ENCODE data around the gene LRRTM3.
A peak's percentile ranks its signal among the peaks of the same experiment; 100 is the strongest.

Gene LRRTM3

DNA sequence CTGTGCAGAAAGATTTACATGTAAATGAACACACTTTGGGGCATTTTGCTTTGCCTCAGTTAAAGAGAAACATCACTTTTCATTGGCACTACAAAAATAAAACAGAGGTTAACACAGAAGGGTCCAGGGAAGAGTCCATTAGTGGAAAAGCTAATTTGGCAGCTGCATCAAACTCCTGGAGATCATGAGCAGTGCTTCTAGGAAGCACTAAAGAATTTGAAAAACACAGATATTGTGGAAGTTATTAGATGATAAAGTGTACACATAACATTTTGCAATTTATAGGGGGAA is 161.2 kb downstream of the LRRTM3 start:
- DNase-seq: no peak
- CTCF ChIA-PET: no interaction called here
- Mint-ChIP-seq H3K27me3 (no peaks in the 10 kb centered on the region), H3K27ac (peak overlapping the region; percentile 49), H3K36me3 (no peaks in the 10 kb centered on the region), H3K9me3 (no peaks in the 10 kb centered on the region), H3K4me1 (no peaks in the 10 kb centered on the region), H3K4me3 (no peak overlapping the region)

DNA sequence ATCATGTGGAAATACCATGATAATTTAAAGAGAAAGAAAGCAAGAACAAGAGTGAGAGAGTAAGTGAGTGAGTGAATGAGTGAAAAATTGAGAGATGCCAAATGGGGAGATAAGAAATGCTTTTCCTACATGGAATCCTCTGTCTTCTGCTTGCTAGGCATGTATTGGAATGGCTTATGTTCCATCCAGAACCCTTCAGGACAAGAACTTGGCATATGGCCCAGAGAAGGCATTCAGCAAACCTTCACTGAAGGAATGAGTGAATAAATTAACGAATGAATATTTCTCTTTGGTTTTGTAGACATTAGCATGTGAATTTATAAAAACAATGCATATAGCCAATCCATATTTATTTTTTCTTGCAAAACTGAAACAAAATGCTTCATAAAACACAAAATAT is 162.2 kb downstream of the LRRTM3 start:
- no peaks in the 10 kb centered on the region for H3K36me3 Mint-ChIP-seq
- CTCF ChIA-PET: no interaction called here
- no peak for DNase-seq
- no peak overlapping the region for H3K4me3 Mint-ChIP-seq
- H3K4me1 Mint-ChIP-seq: no peaks in the 10 kb centered on the region
- H3K27me3 Mint-ChIP-seq: no peaks in the 10 kb centered on the region
- no peak overlapping the region for H3K27ac Mint-ChIP-seq
- H3K9me3 Mint-ChIP-seq: no peaks in the 10 kb centered on the region

DNA sequence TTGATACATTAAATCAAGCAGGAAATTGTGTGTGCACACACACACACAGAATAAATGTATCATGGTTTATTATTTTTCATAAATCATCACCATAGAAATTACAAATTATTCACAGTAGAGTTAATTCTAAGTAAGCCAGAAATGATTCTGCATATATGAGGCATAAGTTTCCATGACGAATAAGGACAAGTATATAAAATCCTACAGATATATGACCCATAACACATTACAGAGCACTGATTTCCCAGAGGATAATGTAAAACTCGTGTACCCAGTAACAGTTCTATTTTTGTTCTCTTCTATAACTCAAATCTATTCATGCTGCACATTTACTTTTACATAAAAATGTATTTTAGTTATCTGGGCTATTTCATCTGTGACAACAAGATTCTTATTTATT is 169.7 kb downstream of the LRRTM3 start:
- Mint-ChIP-seq H3K27me3 (no peaks in the 10 kb centered on the region), H3K4me1 (no peaks in the 10 kb centered on the region), H3K9me3 (no peaks in the 10 kb centered on the region), H3K4me3 (no peak overlapping the region), H3K27ac (no peak overlapping the region), H3K36me3 (no peaks in the 10 kb centered on the region)
- DNase-seq: no peak
- CTCF ChIA-PET: no interaction called here

DNA sequence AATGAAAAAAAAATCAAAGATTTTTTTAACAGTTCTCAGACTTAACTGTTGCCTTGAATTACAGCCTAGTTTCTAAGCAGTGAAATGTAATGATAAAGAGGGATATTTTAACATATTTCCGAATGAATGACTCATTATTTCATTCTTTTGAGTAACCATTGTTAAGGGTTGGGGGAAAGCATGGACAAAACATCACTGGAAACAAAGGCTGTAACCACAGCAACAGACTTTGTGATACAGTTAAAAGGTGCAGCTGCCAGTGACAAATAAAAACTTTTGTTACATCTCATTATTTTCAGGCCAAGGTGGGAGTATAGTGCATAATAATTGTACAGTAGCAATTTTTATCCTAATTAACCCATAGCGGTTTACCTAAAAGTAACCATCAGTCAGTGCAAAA is 172.6 kb downstream of the LRRTM3 start:
- Mint-ChIP-seq H3K27me3 (no peaks in the 10 kb centered on the region), H3K36me3 (no peaks in the 10 kb centered on the region), H3K9me3 (no peaks in the 10 kb centered on the region), H3K27ac (no peak overlapping the region), H3K4me1 (no peaks in the 10 kb centered on the region), H3K4me3 (no peak overlapping the region)
- CTCF ChIA-PET: no interaction called here
- DNase-seq: no peak

DNA sequence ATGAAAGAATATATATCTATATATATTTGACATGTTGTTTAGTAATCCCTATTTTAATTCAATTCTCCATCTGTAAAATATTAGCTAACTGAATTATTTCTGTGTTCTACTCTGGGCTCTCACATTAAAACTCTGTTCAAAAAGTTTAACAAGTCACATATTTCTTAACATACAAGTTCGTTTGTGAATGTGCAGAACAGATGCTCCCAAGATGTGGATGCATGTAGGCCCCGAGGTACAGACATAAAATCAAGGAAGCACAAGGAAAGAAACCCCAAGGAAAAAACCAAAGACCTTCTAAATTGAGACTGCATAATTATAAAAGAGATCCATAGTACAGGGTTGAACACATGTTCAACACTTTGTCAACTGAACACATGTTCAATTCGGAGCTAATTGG is 175.1 kb downstream of the LRRTM3 start:
- CTCF ChIA-PET: no interaction called here
- Mint-ChIP-seq H3K27ac (no peak overlapping the region), H3K27me3 (no peaks in the 10 kb centered on the region), H3K9me3 (no peaks in the 10 kb centered on the region), H3K36me3 (no peaks in the 10 kb centered on the region), H3K4me3 (no peak overlapping the region), H3K4me1 (no peaks in the 10 kb centered on the region)
- DNase-seq: no peak

DNA sequence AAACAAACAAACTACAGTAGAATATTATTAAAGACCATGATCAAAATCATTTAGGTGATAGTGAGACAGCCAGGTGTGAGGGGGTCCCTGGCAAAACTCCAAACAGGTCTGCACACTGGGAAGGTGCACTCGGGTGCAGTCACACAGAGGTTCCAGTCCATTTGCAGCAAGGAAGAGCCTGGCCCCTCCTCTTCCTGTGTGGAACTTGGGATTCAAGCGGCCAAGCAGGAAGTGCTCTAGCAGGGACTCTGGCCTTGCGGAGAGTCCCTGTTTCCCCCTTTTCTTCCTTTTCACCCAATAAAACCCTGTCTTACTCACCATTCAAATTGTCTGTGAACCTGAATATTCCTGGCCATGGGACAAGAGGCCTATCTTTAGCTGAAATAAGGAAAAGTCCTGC is 181.8 kb downstream of the LRRTM3 start:
- Mint-ChIP-seq H3K27ac (no peak overlapping the region), H3K9me3 (no peaks in the 10 kb centered on the region), H3K36me3 (no peaks in the 10 kb centered on the region), H3K27me3 (no peaks in the 10 kb centered on the region), H3K4me3 (no peak overlapping the region), H3K4me1 (no peaks in the 10 kb centered on the region)
- CTCF ChIA-PET: no interaction called here
- no peak for DNase-seq

DNA sequence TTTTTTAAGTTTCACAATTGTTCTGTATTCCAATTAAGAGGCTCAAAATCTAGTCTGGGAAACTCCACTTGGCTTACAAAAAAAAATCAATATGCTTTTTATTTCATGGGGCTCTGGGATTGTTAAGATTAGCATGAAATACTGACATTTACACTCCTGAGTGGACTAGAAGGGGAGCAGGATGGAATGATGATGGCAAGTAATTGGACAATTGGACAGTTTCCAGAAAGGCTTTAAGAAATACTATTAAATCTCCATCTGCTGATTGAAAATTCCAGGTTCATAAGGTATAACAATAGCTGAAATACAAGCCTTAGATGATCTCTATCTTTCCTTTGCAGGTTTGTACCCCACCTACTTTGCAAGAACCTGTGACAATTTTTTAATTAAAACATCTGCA is 184.4 kb downstream of the LRRTM3 start:
- no peak overlapping the region for H3K27ac Mint-ChIP-seq

DNA sequence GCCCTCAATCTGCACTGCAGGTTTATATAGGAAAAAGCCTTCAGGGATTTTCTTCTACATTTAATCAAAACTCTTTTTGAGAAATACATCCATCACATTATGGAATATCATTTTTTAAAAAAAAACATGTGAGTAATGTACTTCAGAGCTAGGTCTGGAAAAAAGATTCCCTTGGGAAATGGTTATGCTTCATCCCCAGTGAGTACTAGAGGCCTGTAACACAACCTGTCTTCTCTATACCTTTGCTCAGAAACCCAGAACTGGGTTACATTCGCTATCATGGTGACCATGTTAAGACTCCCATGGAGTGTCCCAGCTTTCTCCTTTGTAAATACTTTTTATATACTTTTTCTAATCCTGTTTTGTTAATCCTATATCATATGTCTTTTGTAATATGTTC is 186.9 kb downstream of the LRRTM3 start:
- Mint-ChIP-seq H3K4me3 (no peak overlapping the region), H3K27ac (no peak overlapping the region), H3K36me3 (no peaks in the 10 kb centered on the region), H3K4me1 (no peaks in the 10 kb centered on the region), H3K27me3 (no peaks in the 10 kb centered on the region), H3K9me3 (no peaks in the 10 kb centered on the region)
- CTCF ChIA-PET: no interaction called here
- DNase-seq: no peak

More for the DNA sequence above, 184.4 kb downstream of the LRRTM3 start:
- Mint-ChIP-seq H3K9me3 (no peaks in the 10 kb centered on the region), H3K27me3 (no peaks in the 10 kb centered on the region), H3K36me3 (no peaks in the 10 kb centered on the region), H3K4me1 (no peaks in the 10 kb centered on the region), H3K4me3 (no peak overlapping the region)
- CTCF ChIA-PET: no interaction called here
- no peak for DNase-seq

DNA sequence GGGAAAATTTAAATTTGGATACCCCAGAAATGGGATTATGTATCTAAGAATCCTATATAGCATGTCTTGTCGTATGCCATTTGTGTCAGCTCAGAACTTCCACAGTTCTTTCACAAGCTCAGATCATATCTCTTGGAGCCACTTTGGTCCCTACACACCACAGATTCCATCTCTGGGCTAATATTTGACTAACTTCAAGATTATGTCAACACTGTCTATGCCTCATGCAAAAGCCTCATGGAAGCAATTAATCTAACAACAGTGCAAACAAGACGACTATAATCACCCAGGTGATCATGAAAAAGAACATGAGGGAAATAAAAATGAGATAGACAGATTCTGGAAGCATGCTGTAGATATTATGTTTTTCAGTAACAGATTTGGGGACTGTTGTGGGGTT is 189.1 kb downstream of the LRRTM3 start:
- Mint-ChIP-seq H3K27ac (no peak overlapping the region), H3K9me3 (no peaks in the 10 kb centered on the region), H3K4me3 (no peak overlapping the region), H3K27me3 (no peaks in the 10 kb centered on the region), H3K36me3 (no peaks in the 10 kb centered on the region), H3K4me1 (no peaks in the 10 kb centered on the region)
- CTCF ChIA-PET: no interaction called here
- DNase-seq: no peak

DNA sequence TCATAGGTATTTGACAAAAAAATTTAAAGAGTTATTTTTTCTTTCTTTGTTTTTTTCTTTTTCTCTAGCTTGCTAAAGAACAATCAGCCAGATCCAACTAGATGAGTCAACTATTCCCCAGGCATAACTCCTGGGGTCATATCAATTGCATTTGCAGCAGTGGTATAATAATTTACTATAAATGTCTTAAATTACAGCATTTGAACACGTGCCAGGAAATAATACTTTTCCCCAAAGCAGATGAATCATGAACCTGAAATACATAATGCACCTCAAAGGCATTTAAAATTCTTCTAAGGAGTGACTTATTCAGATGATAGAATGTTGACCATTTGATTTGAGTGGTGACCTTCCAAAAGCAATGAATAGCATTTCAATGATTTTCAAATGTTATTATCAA is 190.1 kb downstream of the LRRTM3 start:
- CTCF ChIA-PET: no interaction called here
- Mint-ChIP-seq H3K27me3 (no peaks in the 10 kb centered on the region), H3K4me3 (no peak overlapping the region), H3K9me3 (no peaks in the 10 kb centered on the region), H3K36me3 (no peaks in the 10 kb centered on the region), H3K27ac (no peak overlapping the region), H3K4me1 (no peaks in the 10 kb centered on the region)
- DNase-seq: no peak

DNA sequence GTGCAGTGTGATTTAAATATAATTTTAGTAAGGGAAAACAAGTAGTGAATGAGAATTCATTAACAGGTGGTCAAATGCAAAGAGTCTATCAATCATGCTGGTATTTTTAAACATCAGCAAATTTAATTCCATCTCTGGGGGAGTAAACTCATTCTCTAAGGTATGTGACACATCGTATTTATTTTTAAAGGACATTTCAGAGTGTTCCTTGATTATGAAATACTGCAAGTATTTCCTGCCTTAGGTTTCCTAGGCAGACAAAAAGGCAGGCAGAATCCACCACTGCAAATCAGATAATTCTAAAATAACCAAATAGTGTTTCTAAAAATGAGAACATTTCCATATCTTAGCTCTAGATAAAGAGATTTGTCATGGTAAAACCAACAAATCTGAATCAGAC is 193.8 kb downstream of the LRRTM3 start:
- H3K4me1 Mint-ChIP-seq: no peaks in the 10 kb centered on the region
- H3K9me3 Mint-ChIP-seq: no peaks in the 10 kb centered on the region
- DNase-seq: no peak
- no peak overlapping the region for H3K4me3 Mint-ChIP-seq
- H3K36me3 Mint-ChIP-seq: no peaks in the 10 kb centered on the region
- CTCF ChIA-PET: no interaction called here
- no peaks in the 10 kb centered on the region for H3K27me3 Mint-ChIP-seq
- H3K27ac Mint-ChIP-seq: no peak overlapping the region

DNA sequence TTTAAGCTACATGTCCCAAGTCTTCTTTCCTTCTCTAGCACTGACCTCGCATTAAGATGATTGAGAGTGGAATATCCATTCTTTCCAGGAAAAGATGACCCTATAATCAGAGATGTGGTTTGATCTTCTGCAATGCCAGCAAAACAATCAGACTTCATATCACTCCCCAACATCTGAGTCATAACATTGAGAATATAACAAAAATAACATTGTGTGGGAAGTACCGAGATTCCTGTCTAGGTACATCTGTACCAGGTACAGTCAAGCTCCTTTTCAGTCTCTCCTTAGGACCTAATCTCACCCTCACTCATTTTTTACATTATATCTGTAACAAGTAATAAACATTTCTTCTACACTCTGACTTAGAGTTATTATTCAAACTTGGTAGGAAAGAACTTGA is 201.6 kb downstream of the LRRTM3 start:
- Mint-ChIP-seq H3K9me3 (no peaks in the 10 kb centered on the region), H3K27ac (no peak overlapping the region), H3K4me1 (no peaks in the 10 kb centered on the region), H3K27me3 (no peaks in the 10 kb centered on the region), H3K36me3 (no peaks in the 10 kb centered on the region), H3K4me3 (no peak overlapping the region)
- CTCF ChIA-PET: no interaction called here
- DNase-seq: no peak

DNA sequence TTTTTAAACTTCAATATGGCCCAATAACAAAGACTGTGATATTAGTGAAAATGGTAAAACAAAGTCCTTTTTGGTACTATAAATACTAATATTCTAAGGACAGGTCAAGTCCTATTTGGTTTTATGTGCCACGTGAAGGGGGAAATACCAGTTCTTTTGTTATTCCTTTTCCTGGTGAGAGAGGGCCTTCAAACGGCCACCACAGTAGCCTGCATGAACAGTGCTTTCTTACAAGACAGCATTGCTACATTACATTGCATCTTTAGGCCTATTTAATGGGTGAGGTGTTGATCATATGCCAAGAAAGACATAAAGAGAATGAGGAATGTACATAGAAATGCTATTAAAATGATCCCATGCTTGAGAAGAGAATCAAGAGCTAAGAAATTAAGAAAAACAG is 214.8 kb downstream of the LRRTM3 start:
- DNase-seq: no peak
- no peak overlapping the region for H3K27ac Mint-ChIP-seq
- H3K4me1 Mint-ChIP-seq: no peaks in the 10 kb centered on the region
- H3K9me3 Mint-ChIP-seq: peaks cover 1% of the 10 kb centered on the region
- CTCF ChIA-PET: no interaction called here
- no peaks in the 10 kb centered on the region for H3K27me3 Mint-ChIP-seq
- no peaks in the 10 kb centered on the region for H3K36me3 Mint-ChIP-seq
- no peak overlapping the region for H3K4me3 Mint-ChIP-seq

DNA sequence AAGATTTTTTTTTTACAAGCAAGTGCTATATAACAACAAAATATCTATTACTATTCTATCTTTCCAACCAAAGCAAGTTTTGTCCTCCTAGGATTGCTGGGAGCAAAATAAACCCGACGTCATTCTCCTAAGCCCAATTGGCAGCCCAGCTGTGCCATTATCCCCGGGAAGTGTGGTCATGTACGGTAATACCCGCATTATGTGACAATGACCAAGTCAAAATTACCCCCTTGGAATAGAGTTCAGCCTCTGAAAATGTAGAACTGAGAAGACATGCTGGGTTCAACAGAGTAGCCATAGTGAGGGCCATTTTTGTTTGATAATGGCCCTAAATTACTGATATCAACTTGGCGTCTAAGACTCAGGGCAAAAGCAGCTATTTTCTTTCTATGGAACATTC is 215.5 kb downstream of the LRRTM3 start:
- H3K36me3 Mint-ChIP-seq: no peaks in the 10 kb centered on the region
- H3K4me1 Mint-ChIP-seq: no peaks in the 10 kb centered on the region
- no peaks in the 10 kb centered on the region for H3K27me3 Mint-ChIP-seq
- no peak overlapping the region for H3K4me3 Mint-ChIP-seq
- H3K9me3 Mint-ChIP-seq: peaks cover 1% of the 10 kb centered on the region
- CTCF ChIA-PET: no interaction called here
- DNase-seq: no peak
- H3K27ac Mint-ChIP-seq: no peak overlapping the region

DNA sequence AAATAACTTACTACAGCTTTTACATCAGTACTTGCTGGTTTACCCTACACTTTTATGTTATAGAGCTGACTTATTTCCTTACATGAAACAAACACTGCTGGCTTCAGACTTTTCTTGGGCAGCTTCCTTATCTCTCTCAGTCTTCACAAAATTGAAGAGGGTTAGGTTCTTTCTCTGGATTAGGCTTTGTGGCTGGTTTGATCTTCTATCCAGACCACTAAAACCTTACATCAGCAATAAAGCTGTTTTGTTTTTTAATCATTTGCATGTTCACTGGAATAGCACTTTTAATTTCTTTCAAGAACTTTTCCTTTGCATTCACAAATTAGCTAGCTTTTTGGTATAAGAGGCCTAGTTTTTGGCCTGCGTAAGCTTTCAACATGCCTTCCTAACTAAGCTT is 218.7 kb downstream of the LRRTM3 start:
- H3K36me3 Mint-ChIP-seq: no peaks in the 10 kb centered on the region
- H3K4me3 Mint-ChIP-seq: no peak overlapping the region
- H3K4me1 Mint-ChIP-seq: no peaks in the 10 kb centered on the region
- no peak for DNase-seq
- H3K9me3 Mint-ChIP-seq: peaks cover 1% of the 10 kb centered on the region
- H3K27ac Mint-ChIP-seq: no peak overlapping the region
- CTCF ChIA-PET: no interaction called here
- H3K27me3 Mint-ChIP-seq: no peaks in the 10 kb centered on the region
